ENCODE results near the gene AGAP1. TPM values are rescaled to one million over a fixed set of nuclear protein-coding genes. Genes with fewer than 3 reads are reported as not detected.

The AGAP1 gene
- total RNA-seq, 1 donor from 2014 or later: 39.4 TPM

DNA sequence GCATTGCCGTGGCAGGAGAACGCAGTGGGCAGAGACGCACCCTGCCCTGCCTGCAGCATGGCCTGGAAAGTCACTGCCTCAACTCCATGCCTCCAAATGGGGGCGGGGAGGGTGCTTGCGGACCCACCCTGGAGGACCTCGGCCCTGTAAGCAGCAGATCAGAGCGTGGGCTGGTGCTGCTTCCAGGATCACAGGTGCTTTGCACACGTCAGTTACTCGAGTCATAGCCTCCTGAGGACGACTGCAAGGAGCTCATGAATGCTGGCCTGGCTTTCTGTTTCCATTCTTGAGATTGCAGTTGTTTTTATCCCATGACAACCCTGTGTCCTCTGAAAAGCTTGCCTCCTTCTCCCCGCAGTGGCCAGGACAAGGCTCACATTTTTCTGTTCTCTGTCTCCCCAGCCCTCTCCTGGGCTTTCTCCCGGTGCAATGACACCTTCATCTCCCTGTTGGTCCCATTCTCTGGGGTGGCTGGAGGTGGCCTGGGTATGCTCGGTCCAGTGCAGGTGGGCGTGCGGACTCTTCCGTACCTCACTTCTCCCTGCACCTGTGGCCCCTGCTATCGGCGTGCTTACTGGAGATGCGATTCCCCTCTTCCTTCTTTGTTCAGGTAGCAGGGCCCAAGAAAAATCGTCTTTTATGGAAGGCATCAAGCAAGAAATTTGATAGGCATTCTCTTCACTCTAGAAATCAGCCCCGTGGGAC, 466.3 kb downstream of the AGAP1 start:
- Histone ChIP-seq H2AFZ (ENCODE audit: low read depth, low read length) (no peak overlapping the region), H3K4me2 (ENCODE audit: low read length) (no peak overlapping the region), H3K79me2 (ENCODE audit: insufficient read depth, low read length) (no peaks in the 10 kb centered on the region), H3K9me3 (ENCODE audit: insufficient read depth, low read depth, low read length) (no peaks in the 10 kb centered on the region), H3K27me3 (ENCODE audit: insufficient read depth, low read length) (no peaks in the 10 kb centered on the region), H4K20me1 (ENCODE audit: insufficient read depth, low read length) (no peaks in the 10 kb centered on the region), H3K4me1 (ENCODE audit: insufficient read depth, low read length) (no peaks in the 10 kb centered on the region), H3K4me3 (ENCODE audit: insufficient read depth, low read depth, low read length) (no peak overlapping the region), H3K36me3 (ENCODE audit: insufficient read depth, low read length) (no peaks in the 10 kb centered on the region), H3K9ac (ENCODE audit: low read length) (no peak overlapping the region), H3K27ac (ENCODE audit: low read depth, low read length) (no peak overlapping the region)
- Mint-ChIP-seq H3K27me3 (ENCODE audit: low read depth, unreplicated experiment) (no peaks in the 10 kb centered on the region), H3K4me3 (ENCODE audit: unreplicated experiment) (no peak overlapping the region), H3K9me3 (ENCODE audit: unreplicated experiment) (no peaks in the 10 kb centered on the region), H3K36me3 (ENCODE audit: low read depth, unreplicated experiment) (peaks cover 12% of the 10 kb centered on the region), H3K27ac (ENCODE audit: unreplicated experiment) (no peak overlapping the region), H3K4me1 (ENCODE audit: low read depth, unreplicated experiment) (no peaks in the 10 kb centered on the region)
- no peak for DNase-seq (ENCODE audit: low read depth)
- TF ChIP-seq, protein P1, sequence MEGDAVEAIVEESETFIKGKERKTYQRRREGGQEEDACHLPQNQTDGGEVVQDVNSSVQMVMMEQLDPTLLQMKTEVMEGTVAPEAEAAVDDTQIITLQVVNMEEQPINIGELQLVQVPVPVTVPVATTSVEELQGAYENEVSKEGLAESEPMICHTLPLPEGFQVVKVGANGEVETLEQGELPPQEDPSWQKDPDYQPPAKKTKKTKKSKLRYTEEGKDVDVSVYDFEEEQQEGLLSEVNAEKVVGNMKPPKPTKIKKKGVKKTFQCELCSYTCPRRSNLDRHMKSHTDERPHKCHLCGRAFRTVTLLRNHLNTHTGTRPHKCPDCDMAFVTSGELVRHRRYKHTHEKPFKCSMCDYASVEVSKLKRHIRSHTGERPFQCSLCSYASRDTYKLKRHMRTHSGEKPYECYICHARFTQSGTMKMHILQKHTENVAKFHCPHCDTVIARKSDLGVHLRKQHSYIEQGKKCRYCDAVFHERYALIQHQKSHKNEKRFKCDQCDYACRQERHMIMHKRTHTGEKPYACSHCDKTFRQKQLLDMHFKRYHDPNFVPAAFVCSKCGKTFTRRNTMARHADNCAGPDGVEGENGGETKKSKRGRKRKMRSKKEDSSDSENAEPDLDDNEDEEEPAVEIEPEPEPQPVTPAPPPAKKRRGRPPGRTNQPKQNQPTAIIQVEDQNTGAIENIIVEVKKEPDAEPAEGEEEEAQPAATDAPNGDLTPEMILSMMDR (IDR thresholded peaks at IDR 0.05; ENCODE audit: insufficient read depth, low read depth, low read length): no peak
- no peak for TF ChIP-seq EZH2 (IDR thresholded peaks at IDR 0.05; ENCODE audit: insufficient read depth, low read length)
- FAIRE-seq: no peak

DNA sequence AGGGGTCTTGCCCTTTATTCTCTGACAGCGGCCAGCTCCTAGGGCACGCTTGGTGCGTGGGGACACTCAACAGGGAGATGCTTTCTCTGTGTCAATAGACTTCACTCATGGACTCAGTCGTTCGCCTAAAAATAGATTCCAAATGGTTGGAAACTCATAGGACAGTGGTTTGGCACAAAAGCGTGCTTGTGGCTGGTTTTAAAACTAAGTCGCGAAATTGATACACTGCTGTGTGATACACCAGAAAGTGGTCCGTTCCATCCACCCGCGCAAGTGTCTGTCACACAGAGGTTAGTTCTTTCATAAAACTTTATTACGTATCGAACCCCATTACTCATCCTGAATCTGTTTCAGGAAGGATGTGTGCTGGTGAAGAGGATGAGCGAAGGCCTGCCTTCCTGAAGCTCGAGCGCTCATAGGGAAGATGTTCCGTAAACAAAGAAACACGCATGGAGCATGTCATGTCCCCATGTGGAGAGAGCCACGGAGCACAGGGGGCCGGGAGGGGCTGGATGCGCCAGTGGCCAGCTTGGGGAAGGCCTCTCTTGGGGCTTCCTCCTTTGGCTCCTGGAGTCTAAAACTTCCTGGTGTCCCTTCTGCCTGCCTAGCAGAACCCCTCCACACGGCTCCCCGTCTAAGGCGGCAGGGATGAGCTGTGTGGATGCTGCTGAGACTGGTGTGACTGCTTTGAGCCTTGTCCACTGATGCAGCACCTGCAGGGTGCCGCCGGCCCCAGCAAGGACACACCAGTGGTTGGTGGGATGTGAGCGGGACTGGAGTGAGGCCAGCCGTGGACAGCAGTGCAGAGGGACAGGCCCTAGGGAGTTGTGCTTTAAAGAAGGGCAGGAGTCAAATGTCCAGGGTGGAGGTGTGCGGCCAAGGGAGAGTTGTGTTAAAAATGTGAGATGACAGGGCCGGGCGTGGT, 467.1 kb downstream of the AGAP1 start:
- Histone ChIP-seq H4K20me1 (ENCODE audit: insufficient read depth, low read length) (no peaks in the 10 kb centered on the region), H3K79me2 (ENCODE audit: insufficient read depth, low read length) (no peaks in the 10 kb centered on the region), H3K4me3 (ENCODE audit: insufficient read depth, low read depth, low read length) (no peak overlapping the region), H3K9ac (ENCODE audit: low read length) (no peak overlapping the region), H3K27ac (ENCODE audit: low read depth, low read length) (no peak overlapping the region), H2AFZ (ENCODE audit: low read depth, low read length) (no peak overlapping the region), H3K36me3 (ENCODE audit: insufficient read depth, low read length) (no peaks in the 10 kb centered on the region), H3K9me3 (ENCODE audit: insufficient read depth, low read depth, low read length) (no peaks in the 10 kb centered on the region), H3K4me2 (ENCODE audit: low read length) (no peak overlapping the region), H3K27me3 (ENCODE audit: insufficient read depth, low read length) (no peaks in the 10 kb centered on the region), H3K4me1 (ENCODE audit: insufficient read depth, low read length) (no peaks in the 10 kb centered on the region)
- Mint-ChIP-seq H3K9me3 (ENCODE audit: unreplicated experiment) (no peaks in the 10 kb centered on the region), H3K27ac (ENCODE audit: unreplicated experiment) (no peak overlapping the region), H3K36me3 (ENCODE audit: low read depth, unreplicated experiment) (peaks cover 12% of the 10 kb centered on the region), H3K4me3 (ENCODE audit: unreplicated experiment) (no peak overlapping the region), H3K27me3 (ENCODE audit: low read depth, unreplicated experiment) (no peaks in the 10 kb centered on the region), H3K4me1 (ENCODE audit: low read depth, unreplicated experiment) (no peaks in the 10 kb centered on the region)
- FAIRE-seq (no peak), DNase-seq (ENCODE audit: low read depth) (no peak)
- no peak for TF ChIP-seq EZH2 (IDR thresholded peaks at IDR 0.05; ENCODE audit: insufficient read depth, low read length)
- TF ChIP-seq, protein P1 (IDR thresholded peaks at IDR 0.05; ENCODE audit: insufficient read depth, low read depth, low read length): no peak
